ENCODE results near the gene DNAJB8. TPM values are rescaled to one million over a fixed set of nuclear protein-coding genes. Genes with fewer than 3 reads are reported as not detected.

The DNAJB8 gene
- total and polyA plus RNA-seq, 4 donors, result not detected

- Histone ChIP-seq H3K27ac (ENCODE audit: low read depth in 1 of 2, low read length in 2 of 2) (no peak overlapping the region), H3K36me3 (ENCODE audit: control insufficient read depth in 4 of 4, insufficient read depth in 3 of 4, low read depth in 1 of 4, low read length in 3 of 4) (no peaks in the 10 kb centered on the region), H3K4me3 (ENCODE audit: low read depth in 1 of 3, low read length in 3 of 3) (no peak overlapping the region), H3K27me3 (ENCODE audit: control insufficient read depth in 4 of 4, insufficient read depth in 4 of 4, low read length in 3 of 4) (peaks cover 0 to 15% (median 1%) of the 10 kb centered on the region in 4 donors), H3K9ac (ENCODE audit: low read depth in 1 of 2, low read length in 2 of 2) (no peak overlapping the region), H3K4me1 (ENCODE audit: control insufficient read depth in 4 of 4, insufficient read depth in 4 of 4, low read length in 3 of 4) (no peaks in the 10 kb centered on the region), H3K9me3 (ENCODE audit: control insufficient read depth in 4 of 4, low read length in 3 of 4) (peaks cover 0 to 3% (median 0%) of the 10 kb centered on the region in 4 donors)
- TF ChIP-seq GABPA (IDR thresholded peaks at IDR 0.05 in 1 of 2, conservative IDR thresholded peaks at IDR 0.05 in 1 of 2) (no peak), REST (IDR thresholded peaks at IDR 0.05) (no peak), HNF4A (conservative IDR thresholded peaks at IDR 0.05) (no peak), ZBTB33 (IDR thresholded peaks at IDR 0.05) (no peak), TAF1 (conservative IDR thresholded peaks at IDR 0.05) (no peak), SP1 (IDR thresholded peaks at IDR 0.05) (no peak), JUND (IDR thresholded peaks at IDR 0.05) (no peak), RXRA (IDR thresholded peaks at IDR 0.05) (no peak), FOXA2 (IDR thresholded peaks at IDR 0.05) (no peak), FOXA1 (IDR thresholded peaks at IDR 0.05) (no peak), HNF4G (IDR thresholded peaks at IDR 0.05) (no peak)
- 81% methylated on average over 5 of the region's 5 CpGs for WGBS
- no peak for DNase-seq (ENCODE audit: low spot score)
Observed at GRCh38 chr3:128476659-128477058, 10.0 kb upstream of the DNAJB8 start.

- Histone ChIP-seq H3K9me3 (ENCODE audit: control insufficient read depth in 4 of 4, low read length in 3 of 4) (peaks cover 0 to 3% (median 0%) of the 10 kb centered on the region in 4 donors), H3K27me3 (ENCODE audit: control insufficient read depth in 4 of 4, insufficient read depth in 4 of 4, low read length in 3 of 4) (peaks cover 0 to 9% (median 1%) of the 10 kb centered on the region in 4 donors), H3K4me1 (ENCODE audit: control insufficient read depth in 4 of 4, insufficient read depth in 4 of 4, low read length in 3 of 4) (no peaks in the 10 kb centered on the region), H3K36me3 (ENCODE audit: control insufficient read depth in 4 of 4, insufficient read depth in 3 of 4, low read depth in 1 of 4, low read length in 3 of 4) (no peaks in the 10 kb centered on the region), H3K4me3 (ENCODE audit: low read depth in 1 of 3, low read length in 3 of 3) (no peak overlapping the region), H3K9ac (ENCODE audit: low read depth in 1 of 2, low read length in 2 of 2) (no peak overlapping the region), H3K27ac (ENCODE audit: low read depth in 1 of 2, low read length in 2 of 2) (no peak overlapping the region)
- no peak for TF ChIP-seq TAF1 (conservative IDR thresholded peaks at IDR 0.05)
- TF ChIP-seq FOXA2 (IDR thresholded peaks at IDR 0.05), result no peak
- no peak for TF ChIP-seq RXRA (IDR thresholded peaks at IDR 0.05)
- DNase-seq (ENCODE audit: low spot score), result no peak
- 91% methylated on average over 8 of the region's 8 CpGs for WGBS
Observed at GRCh38 chr3:128475355-128475754, 8.7 kb upstream of the DNAJB8 start.

GRCh38 chr3:128473737-128474136 lies 7.0 kb upstream of the DNAJB8 start:
- H3K27ac ChIP-seq (ENCODE audit: low read depth in 1 of 2, low read length in 2 of 2), result no peak overlapping the region
- 52% methylated on average over 4 of the region's 4 CpGs for WGBS
- no peak overlapping the region for H3K9ac ChIP-seq (ENCODE audit: low read depth in 1 of 2, low read length in 2 of 2)
- no peaks in the 10 kb centered on the region for H3K4me1 ChIP-seq (ENCODE audit: control insufficient read depth in 4 of 4, insufficient read depth in 4 of 4, low read length in 3 of 4)
- H3K9me3 ChIP-seq (ENCODE audit: control insufficient read depth in 4 of 4, low read length in 3 of 4), result peaks cover 0 to 3% (median 0%) of the 10 kb centered on the region in 4 donors
- no peak overlapping the region for H3K4me3 ChIP-seq (ENCODE audit: low read depth in 1 of 3, low read length in 3 of 3)
- H3K36me3 ChIP-seq (ENCODE audit: control insufficient read depth in 4 of 4, insufficient read depth in 3 of 4, low read depth in 1 of 4, low read length in 3 of 4), result no peaks in the 10 kb centered on the region
- DNase-seq (ENCODE audit: low spot score), result no peak
- peaks cover 0 to 9% (median 1%) of the 10 kb centered on the region in 4 donors for H3K27me3 ChIP-seq (ENCODE audit: control insufficient read depth in 4 of 4, insufficient read depth in 4 of 4, low read length in 3 of 4)
- TF ChIP-seq MAX (IDR thresholded peaks at IDR 0.05), result no peak
- no peak for TF ChIP-seq FOXA1 (IDR thresholded peaks at IDR 0.05)
- no peak for TF ChIP-seq FOXA2 (IDR thresholded peaks at IDR 0.05)
- no peak for TF ChIP-seq REST (IDR thresholded peaks at IDR 0.05)
- TF ChIP-seq NR2F2 (IDR thresholded peaks at IDR 0.05), result no peak
- no peak for TF ChIP-seq SP1 (IDR thresholded peaks at IDR 0.05)
- TF ChIP-seq ATF3 (IDR thresholded peaks at IDR 0.05), result no peak
- TF ChIP-seq CTCF (IDR thresholded peaks at IDR 0.05; ENCODE audit: low read depth, low read length, missing input control), result no peak
- no peak for TF ChIP-seq GABPA (IDR thresholded peaks at IDR 0.05 in 1 of 2, conservative IDR thresholded peaks at IDR 0.05 in 1 of 2)
- no peak for TF ChIP-seq HNF4G (IDR thresholded peaks at IDR 0.05)
- TF ChIP-seq JUND (IDR thresholded peaks at IDR 0.05), result no peak
- TF ChIP-seq RAD21 (IDR thresholded peaks at IDR 0.05), result no peak
